ENCODE data around the gene COQ8B. TPM values are rescaled to one million over a fixed set of nuclear protein-coding genes. Genes with fewer than 3 reads are reported as not detected.
"Not testable (repeated sequence)": the region's sequence is repeated elsewhere in the genome, so short reads cannot be mapped to it uniquely, and the experiment has no call there.

COQ8B gene
- polyA plus RNA-seq (ENCODE audit: insufficient read length in 4 of 4), result 10 to 100 TPM; 31.0 to 54.1 (median 40.9) TPM

DNA sequence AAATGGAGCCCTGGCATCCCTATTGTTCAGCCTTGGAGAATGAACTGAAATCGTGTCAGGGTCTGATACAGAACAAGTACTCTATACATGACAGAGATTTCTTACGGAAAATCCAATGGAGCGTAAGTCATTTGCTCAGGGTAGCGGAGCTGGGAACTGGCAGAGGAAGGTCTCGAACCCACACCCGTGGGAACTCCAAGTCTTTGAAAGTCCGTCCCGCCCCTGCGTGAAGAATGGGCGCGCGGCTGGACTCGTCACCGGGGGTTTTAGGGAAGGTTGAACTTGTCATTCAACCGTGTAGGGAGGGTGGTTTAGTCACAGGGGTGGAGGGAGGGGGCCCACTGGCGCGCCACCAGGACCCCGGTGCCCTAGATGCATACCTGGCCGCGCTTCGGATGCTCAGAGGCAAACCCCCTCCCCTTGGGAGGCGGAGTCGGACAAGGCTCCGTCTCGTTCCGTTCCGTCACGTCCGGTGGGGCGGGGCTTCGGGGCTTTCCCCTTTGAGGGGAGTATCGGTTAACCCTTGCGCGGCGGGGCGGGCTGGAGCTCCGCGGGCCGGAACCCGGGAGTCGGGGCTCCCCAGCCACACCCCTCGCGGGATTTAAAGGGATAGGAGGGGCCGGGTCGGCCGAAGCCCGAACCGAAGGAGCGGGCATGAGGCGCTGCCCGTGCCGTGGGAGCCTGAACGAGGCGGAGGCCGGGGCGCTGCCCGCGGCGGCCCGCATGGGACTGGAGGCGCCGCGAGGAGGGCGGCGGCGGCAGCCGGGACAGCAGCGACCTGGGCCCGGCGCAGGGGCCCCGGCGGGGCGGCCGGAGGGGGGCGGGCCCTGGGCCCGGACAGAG lies at the start of gene COQ8B, which contains the start of gene ITPKC:
TSS of gene COQ8B (minus strand) at position 405 of the 843 bp plus-strand sequence. CDS start 2,254 bp downstream, outside the sequence.
TSS of gene ITPKC (plus strand) at position 631 of the 843 bp plus-strand sequence. CDS start at position 655, 24 bp downstream.
- DNase-seq (ENCODE audit: low read depth in 4 of 4, low spot score in 2 of 4), result peak; percentile 91 to 99 (median 98)

GRCh38 chr19:40766385-40766784 lies 49.7 kb upstream of the COQ8B start:
- DNase-seq (ENCODE audit: low read depth in 4 of 4, low spot score in 2 of 4), result not testable (repeated sequence)

- DNase-seq (ENCODE audit: low read depth in 4 of 4, low spot score in 2 of 4), result no peak
Measured at GRCh38 chr19:40763963-40764362, 47.3 kb upstream of the COQ8B start.

DNA sequence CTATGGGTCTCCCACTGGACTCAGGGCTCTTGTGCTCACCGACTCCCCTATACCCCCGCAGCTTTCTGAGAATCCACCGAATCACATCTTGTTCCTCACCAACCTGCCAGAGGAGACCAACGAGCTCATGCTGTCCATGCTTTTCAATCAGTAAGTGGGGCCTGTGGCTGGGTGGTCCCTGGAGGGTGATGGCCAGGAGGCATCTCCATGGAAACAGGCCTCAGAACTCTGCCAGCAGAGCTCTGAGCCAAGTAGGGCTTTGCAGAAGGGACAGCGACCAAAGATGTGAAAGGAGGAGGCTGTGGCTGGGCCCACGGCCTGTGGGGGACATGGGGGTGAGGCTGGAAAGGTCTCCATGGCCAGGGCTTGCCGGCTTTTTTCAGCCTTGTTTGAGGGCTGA lies 46.8 kb upstream of the COQ8B start:
- DNase-seq (ENCODE audit: low read depth in 4 of 4, low spot score in 2 of 4), result no peak

DNA sequence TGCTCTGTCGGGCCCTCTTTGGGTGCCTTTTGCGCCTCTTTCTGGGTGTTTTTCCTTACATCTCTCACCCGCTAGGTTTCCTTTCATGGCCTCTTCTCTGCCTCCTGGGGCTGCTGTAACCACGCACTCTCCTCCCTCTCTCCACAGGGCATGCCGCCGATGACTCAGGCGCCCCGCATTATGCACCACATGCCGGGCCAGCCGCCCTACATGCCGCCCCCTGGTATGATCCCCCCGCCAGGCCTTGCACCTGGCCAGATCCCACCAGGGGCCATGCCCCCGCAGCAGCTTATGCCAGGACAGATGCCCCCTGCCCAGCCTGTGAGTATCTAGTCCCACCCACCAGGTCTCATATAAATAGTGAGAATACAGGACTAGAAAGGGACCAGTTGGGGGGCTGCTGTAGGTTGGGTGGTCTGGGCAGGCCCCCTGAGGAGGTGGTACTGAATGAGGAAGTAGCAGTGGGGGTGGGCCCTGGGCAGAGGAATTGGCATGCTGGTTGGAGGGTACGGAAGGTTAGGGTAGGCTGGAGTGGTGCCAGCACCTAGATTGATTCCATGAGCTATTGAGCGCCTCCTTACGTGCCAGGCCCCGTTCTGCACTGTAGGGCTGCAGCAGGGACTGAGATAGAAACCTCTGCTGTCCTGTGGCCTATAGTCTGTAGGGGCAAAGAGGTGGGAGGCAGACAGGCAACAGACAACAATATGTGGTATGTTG lies 46.2 kb upstream of the COQ8B start:
- no peak for DNase-seq (ENCODE audit: low read depth in 4 of 4, low spot score in 2 of 4)

- DNase-seq (ENCODE audit: low read depth in 4 of 4, low spot score in 2 of 4), result no peak
Measured at GRCh38 chr19:40759352-40759751, 42.7 kb upstream of the COQ8B start.

- no peak for DNase-seq (ENCODE audit: low read depth in 4 of 4, low spot score in 2 of 4)
Measured at GRCh38 chr19:40758491-40758890, 41.8 kb upstream of the COQ8B start.

DNA sequence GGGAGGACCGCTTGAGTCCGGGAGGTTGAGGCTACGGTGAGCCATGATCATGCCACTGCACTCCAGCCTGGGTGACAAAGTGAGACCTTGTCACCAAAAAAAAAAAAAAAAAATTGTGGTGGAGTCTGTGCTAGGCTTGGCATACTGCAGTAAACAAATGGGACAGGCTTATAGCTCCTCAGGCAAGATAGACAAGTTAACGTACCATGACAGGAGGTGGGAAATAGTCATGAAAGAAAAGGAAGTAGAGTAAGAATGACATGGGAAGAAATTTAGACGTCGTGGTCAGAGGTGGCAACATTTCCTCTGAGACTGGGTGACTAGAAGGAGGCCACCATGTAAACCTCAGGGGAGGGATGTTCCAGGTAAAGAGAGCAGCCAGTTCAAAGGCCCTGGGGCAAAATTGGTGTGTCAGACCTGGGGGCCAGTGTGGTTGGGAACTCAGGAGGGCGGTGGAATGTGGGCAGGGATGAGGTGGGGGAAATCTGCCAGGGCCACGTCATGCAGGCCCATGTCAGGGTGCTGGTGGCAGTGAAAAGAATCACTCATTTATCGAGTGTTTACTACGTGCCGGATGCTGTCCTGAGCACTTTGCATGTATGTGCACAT lies 39.9 kb upstream of the COQ8B start:
- DNase-seq (ENCODE audit: low read depth in 4 of 4, low spot score in 2 of 4), result no peak

DNA sequence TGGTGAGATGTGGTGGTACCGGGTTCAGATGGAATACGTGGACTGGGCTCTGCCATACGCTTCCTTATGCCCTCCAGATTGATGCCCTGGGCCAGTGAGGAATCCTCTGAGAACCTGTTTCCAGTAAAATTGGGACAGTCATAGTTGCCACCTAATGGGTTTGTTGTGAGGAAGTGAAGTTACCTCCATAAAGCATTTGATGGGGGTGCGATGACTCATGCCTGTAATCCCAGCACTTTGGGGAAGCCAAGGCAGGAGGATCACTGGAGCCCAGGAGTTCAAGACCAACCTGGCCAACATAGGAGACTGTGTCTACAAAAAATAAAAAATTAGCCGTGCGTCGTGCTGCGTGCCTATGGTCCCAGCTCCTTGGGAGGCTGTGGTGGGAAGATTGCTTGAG lies 39.1 kb upstream of the COQ8B start:
- no peak for DNase-seq (ENCODE audit: low read depth in 4 of 4, low spot score in 2 of 4)

- no peak for DNase-seq (ENCODE audit: low read depth in 4 of 4, low spot score in 2 of 4)
Measured at GRCh38 chr19:40755248-40755624, 38.5 kb upstream of the COQ8B start.

- DNase-seq (ENCODE audit: low read depth in 4 of 4, low spot score in 2 of 4), result no peak
Measured at GRCh38 chr19:40754611-40755247, 38.0 kb upstream of the COQ8B start.

DNA sequence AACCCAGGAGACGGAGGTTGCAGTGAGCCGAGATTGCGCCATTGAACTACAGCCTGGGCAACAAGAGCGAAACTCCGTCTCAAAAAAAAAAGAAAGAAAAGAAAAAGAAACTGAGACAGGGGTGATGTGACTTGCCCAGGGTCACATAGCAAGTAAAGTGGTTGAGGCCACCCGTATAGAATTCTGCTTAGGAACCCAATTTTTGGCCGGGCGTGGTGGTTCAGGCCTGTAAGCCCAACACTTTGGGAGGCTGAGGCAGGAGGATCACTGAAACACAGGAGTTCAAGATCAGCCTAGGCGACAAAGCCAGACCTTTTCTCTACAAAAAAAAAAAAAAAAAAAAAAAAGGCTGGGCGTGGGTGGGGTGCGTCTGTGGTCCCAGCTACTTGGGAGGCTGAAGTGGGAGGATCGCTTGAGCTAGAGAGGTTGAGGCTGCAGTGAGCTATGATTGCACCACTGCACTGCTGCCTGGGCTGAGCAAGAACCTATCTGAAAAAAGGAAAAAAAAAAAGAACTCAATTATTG lies 35.6 kb upstream of the COQ8B start:
- no peak for DNase-seq (ENCODE audit: low read depth in 4 of 4, low spot score in 2 of 4)

DNA sequence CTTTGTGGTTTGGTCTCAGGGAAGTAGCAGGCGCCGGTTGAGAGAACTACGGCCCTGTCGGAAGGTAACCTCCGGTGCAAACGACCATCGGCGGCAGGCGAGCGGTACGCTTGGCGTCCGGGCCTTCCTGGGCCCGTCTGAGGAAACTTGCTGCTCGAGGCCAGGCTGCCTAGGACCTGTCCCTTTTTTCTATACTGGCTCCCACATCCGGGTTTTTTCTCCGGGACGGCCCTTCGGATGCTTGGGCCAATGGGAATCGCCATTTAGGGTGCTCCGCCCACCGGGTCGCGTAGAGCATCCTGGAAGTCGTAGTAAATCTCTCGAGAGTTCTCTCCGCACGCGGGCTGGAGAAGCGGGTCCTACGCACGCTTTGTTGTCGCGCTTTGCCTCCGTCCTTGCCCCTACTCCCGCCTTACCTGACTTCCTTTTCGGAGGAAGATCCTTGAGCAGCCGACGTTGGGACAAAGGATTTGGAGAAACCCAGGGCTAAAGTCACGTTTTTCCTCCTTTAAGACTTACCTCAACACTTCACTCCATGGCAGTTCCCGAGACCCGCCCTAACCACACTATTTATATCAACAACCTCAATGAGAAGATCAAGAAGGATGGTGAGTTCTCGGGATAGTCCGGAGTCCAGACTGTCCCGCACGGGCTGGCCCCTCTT lies 34.3 kb upstream of the COQ8B start, which contains the start of gene SNRPA:
TSS of gene SNRPA (plus strand) at position 330 of the 664 bp plus-strand sequence. CDS start at position 536, 206 bp downstream.
- DNase-seq (ENCODE audit: low read depth in 4 of 4, low spot score in 2 of 4), result peak in 3 of 4 donors; percentile 98 to 99 (median 99)

GRCh38 chr19:40750058-40750873 lies 33.6 kb upstream of the COQ8B start, which contains the start of gene ACTMAP:
ACTMAP (minus strand) TSS chr19:40750477; CDS start chr19:40749803, 674 bp downstream.
- DNase-seq (ENCODE audit: low read depth in 4 of 4, low spot score in 2 of 4), result peak; percentile 99 to 100 (median 100)

GRCh38 chr19:40747536-40747935 lies 30.9 kb upstream of the COQ8B start:
- DNase-seq (ENCODE audit: low read depth in 4 of 4, low spot score in 2 of 4), result no peak

- DNase-seq (ENCODE audit: low read depth in 4 of 4, low spot score in 2 of 4), result no peak
Measured at GRCh38 chr19:40745402-40745780, 28.7 kb upstream of the COQ8B start.

- DNase-seq (ENCODE audit: low read depth in 4 of 4, low spot score in 2 of 4), result no peak
Measured at GRCh38 chr19:40744554-40745401, 28.1 kb upstream of the COQ8B start.

- DNase-seq (ENCODE audit: low read depth in 4 of 4, low spot score in 2 of 4), result no peak
Measured at GRCh38 chr19:40743926-40744325, 27.2 kb upstream of the COQ8B start.
